Right lobe of liver (tissue), 4 donors: Measurements from ENCODE around the gene NR1D2.

ENCODE experiments used
- CTCF ChIP-seq, 4 donors: fragments of 200-600 bp in 3 of 4; fragments of 450-650 bp in 1 of 4; IDR thresholded peaks; one replicate each; pipeline versions ENCODE4 v1.5.1 to v1.8.0; 2016 to 2022; ENCODE audit warnings: antibody characterized with exemption in 4 of 4, mild to moderate bottlenecking in 2 of 4
- POLR2A ChIP-seq: fragments of 450-650 bp; IDR thresholded peaks from one replicate; pipeline ENCODE4 v1.6.1; 2017; ENCODE audit warnings: antibody characterized with exemption, mild to moderate bottlenecking
- donor health status: DM: no; HTN: no; CAD: no.
- donor health status: DM: no; HTN: no; CAD: no.
- donor health status: DM: no; HTN: yes; CAD: no.

GRCh38 chr3:23942546-23942945 is 2.5 kb upstream of the NR1D2 start:
- TF ChIP-seq POLR2A (no peak), CTCF (IDR thresholded peaks at IDR 0.05) (no peak)
